ENCODE data around the gene TRERF1.
"Not testable (repeated sequence)": the region's sequence is repeated elsewhere in the genome, so short reads cannot be mapped to it uniquely, and the experiment has no call there.

GRCh38 chr6:42445955-42446354, 5.8 kb downstream of the TRERF1 start:
- not testable (repeated sequence) for TF ChIP-seq CTCF (conservative IDR thresholded peaks at IDR 0.05); EZH2 (IDR thresholded peaks at IDR 0.05; ENCODE audit: low read depth)
